ENCODE results near the gene TMEM259. TPM values are rescaled to one million over a fixed set of nuclear protein-coding genes. Genes with fewer than 3 reads are reported as not detected.

TMEM259 gene
- total and polyA plus RNA-seq, 9 of the 15 experiments (the other 6 are each of a cell fraction or from before 2014, with no cell fraction given), result 0.52 to 231 (median 63.6) TPM

DNA sequence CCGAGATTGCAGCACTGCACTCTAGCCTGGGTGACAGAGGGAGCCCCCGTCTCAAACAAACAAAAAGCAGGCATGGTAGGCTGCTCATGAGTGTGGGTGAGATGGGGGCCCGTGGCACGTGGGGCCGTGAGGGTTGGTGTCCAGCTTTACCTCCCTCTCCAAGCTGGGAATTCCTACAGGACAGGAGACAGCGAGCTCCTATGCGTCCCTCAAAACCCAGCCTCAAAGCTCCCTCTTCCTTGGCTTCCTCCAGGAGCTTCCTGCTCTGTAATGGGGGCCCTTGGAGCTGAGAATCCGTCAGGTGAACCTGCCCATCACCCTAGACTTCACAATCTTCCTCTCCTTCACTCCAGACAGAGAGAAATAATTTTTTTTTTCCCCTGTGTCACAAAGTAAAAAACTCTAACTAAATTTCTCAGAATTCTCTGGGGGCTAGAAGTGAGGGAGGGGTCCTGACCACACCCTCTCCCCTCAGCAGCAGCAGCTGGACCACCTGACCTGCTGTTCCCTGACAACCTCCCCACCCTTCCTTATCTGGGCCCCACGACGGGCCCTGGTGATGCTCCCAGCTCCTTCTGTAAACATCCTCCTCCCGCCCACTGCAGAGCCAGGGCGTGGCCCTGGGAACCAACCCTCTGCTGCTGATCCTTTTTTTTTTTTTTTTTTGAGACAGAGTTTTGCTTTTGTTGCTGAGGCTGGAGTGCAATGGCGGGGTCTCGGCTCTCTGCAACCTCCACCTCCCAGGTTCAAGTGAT lies 58.9 kb downstream of the TMEM259 start (continued):
- no peak for TF ChIP-seq AFF4 (CRISPR knock-in tag; IDR thresholded peaks at IDR 0.05)
- TF ChIP-seq ZFPM2 (CRISPR knock-in tag; IDR thresholded peaks at IDR 0.05), result no peak
- TF ChIP-seq CHCHD3 (CRISPR knock-in tag; IDR thresholded peaks at IDR 0.05), result no peak
- TF ChIP-seq ZNF41 (CRISPR knock-in tag; conservative IDR thresholded peaks at IDR 0.05), result no peak
- no peak for TF ChIP-seq POLR2B (IDR thresholded peaks at IDR 0.05; ENCODE audit: low read depth, partially characterized antibody)
- no peak for TF ChIP-seq BMI1 (IDR thresholded peaks at IDR 0.05; ENCODE audit: low read length)
- 0 out of 2 replicates have a peak, but pooled peaks have one; percentile 9 for TF ChIP-seq TCF7 (IDR thresholded peaks at IDR 0.05; ENCODE audit: borderline replicate concordance)
- no peak for TF ChIP-seq GABPB1 (CRISPR knock-in tag; IDR thresholded peaks at IDR 0.05)
- 0 out of 4 replicates have a peak, but pooled peaks of 1 of the 2 experiments have one; percentile 34 for TF ChIP-seq SIN3A (IDR thresholded peaks at IDR 0.05; ENCODE audit: borderline replicate concordance in 2 of 2, control insufficient read depth in 1 of 2, low read depth in 2 of 2, low read length in 2 of 2)
- TF ChIP-seq CREM (IDR thresholded peaks at IDR 0.05; ENCODE audit: low read depth), result peak; percentile 78
- no peak for TF ChIP-seq ZNF507 (tag; conservative IDR thresholded peaks at IDR 0.05)
- no peak for TF ChIP-seq EWSR1 (IDR thresholded peaks at IDR 0.05; ENCODE audit: borderline replicate concordance, low read depth, partially characterized antibody)
- no peak for TF ChIP-seq ZHX1 (conservative IDR thresholded peaks at IDR 0.05; ENCODE audit: low read length)
- TF ChIP-seq BHLHE40 (IDR thresholded peaks at IDR 0.05; ENCODE audit: low read length), result 0 out of 2 replicates have a peak, but pooled peaks have one; percentile 8
- no peak for TF ChIP-seq ZNF253 (CRISPR knock-in tag; conservative IDR thresholded peaks at IDR 0.05)
- no peak for TF ChIP-seq KDM4B (IDR thresholded peaks at IDR 0.05; ENCODE audit: borderline replicate concordance in 2 of 2, low read depth in 1 of 2)
- TF ChIP-seq SAFB2 (IDR thresholded peaks at IDR 0.05; ENCODE audit: borderline replicate concordance, low read depth, low read length, severe bottlenecking), result no peak
- TF ChIP-seq ZNF165 (CRISPR knock-in tag; IDR thresholded peaks at IDR 0.05; ENCODE audit: borderline replicate concordance), result no peak
- TF ChIP-seq ZNF12 (CRISPR knock-in tag; IDR thresholded peaks at IDR 0.05), result no peak
